Measurements from ENCODE around the gene RGS13. TPM values are rescaled to one million over a fixed set of nuclear protein-coding genes. Genes with fewer than 3 reads are reported as not detected.

The RGS13 gene
- total and polyA plus RNA-seq, 2 donors (not counting 1 experiment from before 2014, with no cell fraction given), result 0.22 to 0.59 TPM

DNA sequence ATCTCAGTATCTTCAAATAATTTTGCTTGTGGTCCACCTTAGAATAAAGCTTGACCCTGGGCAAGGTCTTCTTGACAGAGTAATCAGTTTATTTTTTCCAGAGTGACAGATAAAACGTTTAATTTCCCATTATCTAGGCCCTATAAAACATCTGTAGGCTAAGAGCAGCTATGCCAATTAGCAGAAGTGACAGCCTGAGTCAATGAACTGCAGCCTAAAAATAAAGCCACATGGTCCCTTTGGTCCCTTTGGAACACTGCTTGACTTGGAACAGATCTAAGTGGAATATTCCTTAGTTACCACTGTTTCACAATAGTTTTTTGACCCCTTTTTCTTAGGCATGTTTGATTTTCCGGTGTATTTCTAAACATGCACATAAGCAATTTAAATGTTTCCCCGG, 6.3 kb upstream of the RGS13 start:
- peaks cover 5 to 76% (median 63%) of the 10 kb centered on the region in 4 experiments for H3K27me3 ChIP-seq (replicated peaks in 1 of 4; ENCODE audit: control extremely low read depth in 1 of 4, control insufficient read depth in 3 of 4, insufficient read depth in 4 of 4, low read length in 3 of 4)
- ATAC-seq (ENCODE audit: low read depth), result no peak
- H3K4me1 Mint-ChIP-seq, result peaks cover 12% of the 10 kb centered on the region
- H3K4me3 Mint-ChIP-seq, result no peak overlapping the region
- peaks cover 76% of the 10 kb centered on the region for H3K27me3 Mint-ChIP-seq
- POLR2A ChIA-PET, result no interaction called here
- H3K79me2 ChIP-seq (ENCODE audit: control insufficient read depth, insufficient read depth, low read length), result no peaks in the 10 kb centered on the region
- no peak overlapping the region for H3K27ac Mint-ChIP-seq
- WGBS (ENCODE audit: insufficient coverage), result 50% methylated on average over 1 of the region's 3 CpGs
- H3K9me3 ChIP-seq (ENCODE audit: control extremely low read depth in 1 of 3, control insufficient read depth in 2 of 3, insufficient read depth in 1 of 3, low read length in 2 of 3), result peaks cover 0 to 2% (median 0%) of the 10 kb centered on the region in 3 donors
- H2AFZ ChIP-seq (ENCODE audit: insufficient read depth, low read depth, low read length, poor library complexity, severe bottlenecking), result no peak overlapping the region
- H3K4me2 ChIP-seq (replicated peaks; ENCODE audit: low read depth, low read length, poor library complexity, severe bottlenecking), result no peak overlapping the region
- peaks cover 11 to 16% of the 10 kb centered on the region in 2 donors for H3K4me1 ChIP-seq (ENCODE audit: control insufficient read depth in 2 of 2, insufficient read depth in 2 of 2, low read length in 2 of 2)
- H3K4me3 ChIP-seq (ENCODE audit: control extremely low read depth in 1 of 5, extremely low read depth in 1 of 5, insufficient read depth in 1 of 5, low read depth in 2 of 5, low read length in 4 of 5), result no peak overlapping the region
- H3K36me3 ChIP-seq (replicated peaks in 1 of 2; ENCODE audit: control extremely low read depth in 1 of 2, control insufficient read depth in 1 of 2, extremely low read depth in 1 of 2, insufficient read depth in 2 of 2, low read length in 1 of 2), result no peaks in the 10 kb centered on the region
- H4K20me1 ChIP-seq (ENCODE audit: control insufficient read depth, insufficient read depth, low read length, poor library complexity, severe bottlenecking), result no peaks in the 10 kb centered on the region
- no peak overlapping the region for H3K27ac ChIP-seq (ENCODE audit: low read length in 2 of 2)
- intact Hi-C loops (cut with micrococcal nuclease), result loop anchor here (5.0 kb wide), 1 partner anchor 178 kb away; the partner anchor contains the start of gene RGS2
- H3K9ac ChIP-seq (ENCODE audit: low read length), result no peak overlapping the region
- no peaks in the 10 kb centered on the region for H3K9me3 Mint-ChIP-seq (ENCODE audit: insufficient read depth)
- no peak for DNase-seq
- CTCF ChIA-PET, result interaction anchor here (1.2 to 1.6 kb wide), 2 partner anchors 19 to 154 kb away, joined by 3 to 5 read pairs; no protein-coding TSS in a partner anchor
- TF ChIP-seq, protein P1, sequence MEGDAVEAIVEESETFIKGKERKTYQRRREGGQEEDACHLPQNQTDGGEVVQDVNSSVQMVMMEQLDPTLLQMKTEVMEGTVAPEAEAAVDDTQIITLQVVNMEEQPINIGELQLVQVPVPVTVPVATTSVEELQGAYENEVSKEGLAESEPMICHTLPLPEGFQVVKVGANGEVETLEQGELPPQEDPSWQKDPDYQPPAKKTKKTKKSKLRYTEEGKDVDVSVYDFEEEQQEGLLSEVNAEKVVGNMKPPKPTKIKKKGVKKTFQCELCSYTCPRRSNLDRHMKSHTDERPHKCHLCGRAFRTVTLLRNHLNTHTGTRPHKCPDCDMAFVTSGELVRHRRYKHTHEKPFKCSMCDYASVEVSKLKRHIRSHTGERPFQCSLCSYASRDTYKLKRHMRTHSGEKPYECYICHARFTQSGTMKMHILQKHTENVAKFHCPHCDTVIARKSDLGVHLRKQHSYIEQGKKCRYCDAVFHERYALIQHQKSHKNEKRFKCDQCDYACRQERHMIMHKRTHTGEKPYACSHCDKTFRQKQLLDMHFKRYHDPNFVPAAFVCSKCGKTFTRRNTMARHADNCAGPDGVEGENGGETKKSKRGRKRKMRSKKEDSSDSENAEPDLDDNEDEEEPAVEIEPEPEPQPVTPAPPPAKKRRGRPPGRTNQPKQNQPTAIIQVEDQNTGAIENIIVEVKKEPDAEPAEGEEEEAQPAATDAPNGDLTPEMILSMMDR (IDR thresholded peaks at IDR 0.05), result no peak

DNA sequence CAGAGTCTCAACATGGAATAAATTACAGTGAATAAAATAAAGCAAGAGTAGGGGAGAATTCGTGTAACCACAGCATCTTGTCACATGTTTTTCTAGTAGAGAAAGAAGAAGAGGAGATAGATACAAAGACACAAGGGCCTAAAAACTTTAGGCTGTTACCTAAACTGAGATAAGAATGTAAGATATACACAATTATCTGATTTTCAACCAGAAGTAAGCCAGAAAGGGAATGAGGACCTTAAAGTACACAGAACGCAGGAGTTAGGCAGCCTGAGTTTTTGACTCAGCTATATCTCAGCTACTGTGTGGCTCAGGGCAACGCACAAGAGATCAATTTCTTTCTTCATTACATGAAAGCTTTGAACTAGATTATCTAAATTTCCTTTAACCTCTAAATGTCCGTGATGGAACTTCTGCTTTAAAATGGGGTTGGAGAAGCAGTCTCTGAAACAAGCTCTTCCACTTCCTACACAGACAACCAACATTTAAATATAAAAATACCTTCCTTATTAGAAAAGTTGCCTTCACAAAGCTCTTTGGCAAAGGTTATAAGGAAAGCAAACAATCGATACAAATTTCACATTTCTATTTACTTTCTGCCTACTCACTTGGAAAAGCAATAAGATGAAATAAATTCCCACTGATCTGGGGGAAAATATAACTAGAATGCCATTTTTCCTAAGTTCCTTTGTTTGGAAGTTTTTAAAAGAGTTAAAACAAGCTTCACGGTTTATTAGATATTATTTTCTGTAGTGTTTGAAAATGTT, 5.2 kb upstream of the RGS13 start:
- Mint-ChIP-seq H3K4me3 (no peak overlapping the region), H3K4me1 (peaks cover 12% of the 10 kb centered on the region), H3K27me3 (peaks cover 75% of the 10 kb centered on the region), H3K9me3 (ENCODE audit: insufficient read depth) (no peaks in the 10 kb centered on the region), H3K27ac (no peak overlapping the region)
- Histone ChIP-seq H2AFZ (ENCODE audit: insufficient read depth, low read depth, low read length, poor library complexity, severe bottlenecking) (no peak overlapping the region), H4K20me1 (ENCODE audit: control insufficient read depth, insufficient read depth, low read length, poor library complexity, severe bottlenecking) (no peaks in the 10 kb centered on the region), H3K36me3 (replicated peaks in 1 of 2; ENCODE audit: control extremely low read depth in 1 of 2, control insufficient read depth in 1 of 2, extremely low read depth in 1 of 2, insufficient read depth in 2 of 2, low read length in 1 of 2) (no peaks in the 10 kb centered on the region), H3K4me2 (replicated peaks; ENCODE audit: low read depth, low read length, poor library complexity, severe bottlenecking) (no peak overlapping the region), H3K27ac (ENCODE audit: low read length in 2 of 2) (no peak overlapping the region), H3K4me3 (ENCODE audit: control extremely low read depth in 1 of 5, extremely low read depth in 1 of 5, insufficient read depth in 1 of 5, low read depth in 2 of 5, low read length in 4 of 5) (no peak overlapping the region), H3K27me3 (replicated peaks in 1 of 4; ENCODE audit: control extremely low read depth in 1 of 4, control insufficient read depth in 3 of 4, insufficient read depth in 4 of 4, low read length in 3 of 4) (peaks cover 5 to 65% (median 54%) of the 10 kb centered on the region in 4 experiments), H3K9me3 (ENCODE audit: control extremely low read depth in 1 of 3, control insufficient read depth in 2 of 3, insufficient read depth in 1 of 3, low read length in 2 of 3) (no peaks in the 10 kb centered on the region), H3K79me2 (ENCODE audit: control insufficient read depth, insufficient read depth, low read length) (no peaks in the 10 kb centered on the region), H3K4me1 (ENCODE audit: control insufficient read depth in 2 of 2, insufficient read depth in 2 of 2, low read length in 2 of 2) (peaks cover 11 to 14% of the 10 kb centered on the region in 2 donors), H3K9ac (ENCODE audit: low read length) (no peak overlapping the region)
- ChIA-PET POLR2A (no interaction called here), CTCF (no interaction called here)
- DNase-seq (no peak), ATAC-seq (ENCODE audit: low read depth) (no peak)
- 57% methylated on average over 1 of the region's 6 CpGs for WGBS (ENCODE audit: insufficient coverage)
- intact Hi-C loops (cut with micrococcal nuclease), result no loop called here
- TF ChIP-seq, protein P1 (IDR thresholded peaks at IDR 0.05), result no peak
- TF ChIP-seq EZH2 (IDR thresholded peaks at IDR 0.05; ENCODE audit: borderline replicate concordance, insufficient read depth, low read depth, low read length, poor library complexity, severe bottlenecking), result no peak

Measured in B cell (primary cell).